Measurements from ENCODE around the gene TMEM145. TPM values are rescaled to one million over a fixed set of nuclear protein-coding genes. Genes with fewer than 3 reads are reported as not detected.

The TMEM145 gene
- total and polyA plus RNA-seq, 2 donors (not counting 1 experiment from before 2014, with no cell fraction given): 0.05 to 0.83 TPM

- TF ChIP-seq EZH2 (IDR thresholded peaks at IDR 0.05; ENCODE audit: low read length, missing control alignments) (no peak), CTCF (conservative IDR thresholded peaks at IDR 0.05 in 1 of 2, IDR thresholded peaks at IDR 0.05 in 1 of 2; ENCODE audit: low read depth in 1 of 2, low read length in 2 of 2) (no peak)
- Histone ChIP-seq H3K9ac (ENCODE audit: insufficient read depth, low read length) (peak overlapping the region; percentile 68), H3K27ac (ENCODE audit: insufficient read depth, low read length) (peak overlapping the region; percentile 97), H3K79me2 (ENCODE audit: control insufficient read depth, insufficient read depth, low read length) (peaks cover 41% of the 10 kb centered on the region), H3K27me3 (ENCODE audit: control insufficient read depth, insufficient read depth, low read length) (no peaks in the 10 kb centered on the region), H4K20me1 (ENCODE audit: control insufficient read depth, extremely low read depth, insufficient read depth, low read length) (no peaks in the 10 kb centered on the region), H2AFZ (ENCODE audit: low read length) (no peak overlapping the region), H3K36me3 (ENCODE audit: control insufficient read depth, insufficient read depth, low read length) (peaks cover 23% of the 10 kb centered on the region), H3K9me3 (ENCODE audit: control insufficient read depth, insufficient read depth, low read depth, low read length) (no peaks in the 10 kb centered on the region), H3K4me2 (ENCODE audit: extremely low read depth, insufficient read depth, low read length) (peak overlapping the region; percentile 96), H3K4me3 (replicated peaks in 1 of 4; ENCODE audit: control extremely low read depth in 1 of 4, insufficient read depth in 1 of 4, low read depth in 3 of 4, low read length in 4 of 4) (peak overlapping the region; percentile 82 to 85 (median 84)), H3K4me1 (ENCODE audit: control insufficient read depth, extremely low read depth, insufficient read depth, low read length) (peaks cover 13% of the 10 kb centered on the region)
- DNase-seq (ENCODE audit: low read depth in 2 of 2): no peak
These were observed 43.4 kb upstream of the TMEM145 start for GRCh38 chr19:42269478-42270345.

- TF ChIP-seq EZH2 (IDR thresholded peaks at IDR 0.05; ENCODE audit: low read length, missing control alignments): no peak
- TF ChIP-seq CTCF (conservative IDR thresholded peaks at IDR 0.05 in 1 of 2, IDR thresholded peaks at IDR 0.05 in 1 of 2; ENCODE audit: low read depth in 1 of 2, low read length in 2 of 2): no peak
- peak; percentile 61 to 68 for DNase-seq (ENCODE audit: low read depth in 2 of 2)
- H3K4me2 ChIP-seq (ENCODE audit: extremely low read depth, insufficient read depth, low read length): peak overlapping the region; percentile 96
- peaks cover 13% of the 10 kb centered on the region for H3K4me1 ChIP-seq (ENCODE audit: control insufficient read depth, extremely low read depth, insufficient read depth, low read length)
- peak overlapping the region; percentile 97 for H3K27ac ChIP-seq (ENCODE audit: insufficient read depth, low read length)
- H3K27me3 ChIP-seq (ENCODE audit: control insufficient read depth, insufficient read depth, low read length): no peaks in the 10 kb centered on the region
- H4K20me1 ChIP-seq (ENCODE audit: control insufficient read depth, extremely low read depth, insufficient read depth, low read length): no peaks in the 10 kb centered on the region
- H2AFZ ChIP-seq (ENCODE audit: low read length): no peak overlapping the region
- peak overlapping the region; percentile 82 to 85 (median 84) for H3K4me3 ChIP-seq (replicated peaks in 1 of 4; ENCODE audit: control extremely low read depth in 1 of 4, insufficient read depth in 1 of 4, low read depth in 3 of 4, low read length in 4 of 4)
- H3K79me2 ChIP-seq (ENCODE audit: control insufficient read depth, insufficient read depth, low read length): peaks cover 46% of the 10 kb centered on the region
- H3K9me3 ChIP-seq (ENCODE audit: control insufficient read depth, insufficient read depth, low read depth, low read length): no peaks in the 10 kb centered on the region
- H3K36me3 ChIP-seq (ENCODE audit: control insufficient read depth, insufficient read depth, low read length): peaks cover 26% of the 10 kb centered on the region
- peak overlapping the region; percentile 68 for H3K9ac ChIP-seq (ENCODE audit: insufficient read depth, low read length)
These were observed 42.6 kb upstream of the TMEM145 start for GRCh38 chr19:42270346-42271044.

GRCh38 chr19:42271045-42271419, 42.1 kb upstream of the TMEM145 start:
- peaks cover 13% of the 10 kb centered on the region for H3K4me1 ChIP-seq (ENCODE audit: control insufficient read depth, extremely low read depth, insufficient read depth, low read length)
- H2AFZ ChIP-seq (ENCODE audit: low read length): no peak overlapping the region
- no peak for DNase-seq (ENCODE audit: low read depth in 2 of 2)
- peaks cover 26% of the 10 kb centered on the region for H3K36me3 ChIP-seq (ENCODE audit: control insufficient read depth, insufficient read depth, low read length)
- H3K4me3 ChIP-seq (replicated peaks in 1 of 4; ENCODE audit: control extremely low read depth in 1 of 4, insufficient read depth in 1 of 4, low read depth in 3 of 4, low read length in 4 of 4): peak overlapping the region in 2 of 4 experiments; percentile 82 to 84
- TF ChIP-seq EZH2 (IDR thresholded peaks at IDR 0.05; ENCODE audit: low read length, missing control alignments): no peak
- TF ChIP-seq CTCF (conservative IDR thresholded peaks at IDR 0.05 in 1 of 2, IDR thresholded peaks at IDR 0.05 in 1 of 2; ENCODE audit: low read depth in 1 of 2, low read length in 2 of 2): no peak
- H3K4me2 ChIP-seq (ENCODE audit: extremely low read depth, insufficient read depth, low read length): peak overlapping the region; percentile 96
- H3K79me2 ChIP-seq (ENCODE audit: control insufficient read depth, insufficient read depth, low read length): peaks cover 48% of the 10 kb centered on the region
- no peaks in the 10 kb centered on the region for H4K20me1 ChIP-seq (ENCODE audit: control insufficient read depth, extremely low read depth, insufficient read depth, low read length)
- peak overlapping the region; percentile 97 for H3K27ac ChIP-seq (ENCODE audit: insufficient read depth, low read length)
- H3K9me3 ChIP-seq (ENCODE audit: control insufficient read depth, insufficient read depth, low read depth, low read length): no peaks in the 10 kb centered on the region
- no peaks in the 10 kb centered on the region for H3K27me3 ChIP-seq (ENCODE audit: control insufficient read depth, insufficient read depth, low read length)
- H3K9ac ChIP-seq (ENCODE audit: insufficient read depth, low read length): peak overlapping the region; percentile 68

All from fibroblast of lung (primary cell).